SU-DHL-6 (cell line): Measurements from ENCODE around the gene PLB1.

Experiments
- H2AFZ ChIP-seq: fragments of 200-600 bp; sonication (generic); 2 replicates; pipeline ENCODE4 v1.6.1; 2014; ENCODE audit warnings: low read depth, mild to moderate bottlenecking, moderate library complexity, mixed read lengths, antibody characterized with exemption, low read length; ENCODE audit not compliant: severe bottlenecking
- H3F3A ChIP-seq: fragments of 200-600 bp; shearing (Covaris generic); 2 replicates; pipeline ENCODE4 v1.6.0; 2016; ENCODE audit warnings: antibody characterized with exemption, mild to moderate bottlenecking; ENCODE audit not compliant: insufficient read depth
- H3K27ac ChIP-seq: fragments of 200-600 bp; sonication (generic); 2 replicates; pipeline ENCODE4 v1.5.1; 2016; ENCODE audit warnings: low read depth, mild to moderate bottlenecking, low read length, moderate library complexity, mixed read lengths
- H3K27me3 ChIP-seq: fragments of 200-600 bp; sonication (generic), shearing (Covaris generic); 2 replicates; pipeline ENCODE4 v1.6.0; 2014; ENCODE audit warnings: mild to moderate bottlenecking, low read length
- H3K36me3 ChIP-seq: fragments of 200-600 bp; sonication (generic); 2 replicates; pipeline ENCODE4 v1.6.1; 2014; ENCODE audit warnings: mild to moderate bottlenecking, low read length, mixed read lengths
- H3K4me2 ChIP-seq: fragments of 300-600, 200-600 bp; shearing (Covaris generic), sonication (generic); 2 replicates; pipeline ENCODE4 v1.6.0; 2014; ENCODE audit warnings: low read length, low read depth, mild to moderate bottlenecking; ENCODE audit not compliant: poor library complexity, severe bottlenecking
- H3K4me3 ChIP-seq: fragments of 200-600 bp; sonication (generic); 2 replicates; pipeline ENCODE4 v1.5.1; 2014; ENCODE audit warnings: antibody characterized with exemption, low read length, mild to moderate bottlenecking, mixed read lengths; ENCODE audit not compliant: insufficient read depth, poor library complexity, severe bottlenecking
- H3K79me2 ChIP-seq: fragments of 200-600 bp; sonication (generic); 2 replicates; pipeline ENCODE4 v1.6.1; 2014; ENCODE audit warnings: mild to moderate bottlenecking, low read length, moderate library complexity; ENCODE audit not compliant: insufficient read depth
- H3K9ac ChIP-seq: fragments of 200-600 bp; sonication (generic); 2 replicates; pipeline ENCODE4 v1.7.0; 2014; ENCODE audit warnings: mild to moderate bottlenecking, low read length
- H3K9me2 ChIP-seq: fragments of 200-600 bp; sonication (generic); replicated peaks from 2 replicates; pipeline ENCODE4 v1.6.1; 2014; ENCODE audit warnings: low read length; ENCODE audit not compliant: insufficient read depth
- H3K9me3 ChIP-seq: fragments of 200-600 bp; sonication (generic); 2 replicates; pipeline ENCODE4 v1.6.1; 2014; ENCODE audit warnings: low read length, mixed read lengths; ENCODE audit not compliant: insufficient read depth
- H4K20me1 ChIP-seq: fragments of 200-600 bp; sonication (generic); 2 replicates; pipeline ENCODE4 v1.6.1; 2014; ENCODE audit warnings: low read depth, mild to moderate bottlenecking, antibody characterized with exemption, low read length, moderate library complexity, mixed read lengths
- EZH2phosphoT487 ChIP-seq: fragments of 200-600 bp; sonication (generic), shearing (Covaris generic); conservative IDR thresholded peaks from 2 replicates; pipeline ENCODE4 v1.6.1; 2018; ENCODE audit warnings: mild to moderate bottlenecking, antibody characterized with exemption, low read length, moderate library complexity, mixed read lengths
- TF ChIP-seq, protein P1 (sequence below): fragments of 200-600 bp; sonication (generic); IDR thresholded peaks from one replicate; pipeline ENCODE4 v1.5.1; 2017; ENCODE audit warnings: antibody characterized with exemption, mild to moderate bottlenecking, low read length, moderate library complexity; ENCODE audit not compliant: insufficient read depth, poor library complexity, severe bottlenecking

Gene PLB1

GRCh38 chr2:28495551-28496250 lies at the start of gene PLB1:
TSS of gene PLB1 (plus strand) at chr2:28496060. CDS start at chr2:28496115, 55 bp downstream.
- Histone ChIP-seq H3K9ac (no peak within 1 kb of the TSS), H3K79me2 (no peaks in the 10 kb centered on the region), H3K4me2 (no peak within 1 kb of the TSS), H3K9me2 (no peaks in the 10 kb centered on the region), H3K27ac (no peak within 1 kb of the TSS), H2AFZ (no peak within 1 kb of the TSS), H3F3A (no peaks in the 10 kb centered on the region), H3K9me3 (no peaks in the 10 kb centered on the region), H3K36me3 (no peaks in the 10 kb centered on the region), H3K27me3 (no peaks in the 10 kb centered on the region), H3K4me3 (no peak within 1 kb of the TSS), H4K20me1 (no peaks in the 10 kb centered on the region)
- TF ChIP-seq, protein P1, sequence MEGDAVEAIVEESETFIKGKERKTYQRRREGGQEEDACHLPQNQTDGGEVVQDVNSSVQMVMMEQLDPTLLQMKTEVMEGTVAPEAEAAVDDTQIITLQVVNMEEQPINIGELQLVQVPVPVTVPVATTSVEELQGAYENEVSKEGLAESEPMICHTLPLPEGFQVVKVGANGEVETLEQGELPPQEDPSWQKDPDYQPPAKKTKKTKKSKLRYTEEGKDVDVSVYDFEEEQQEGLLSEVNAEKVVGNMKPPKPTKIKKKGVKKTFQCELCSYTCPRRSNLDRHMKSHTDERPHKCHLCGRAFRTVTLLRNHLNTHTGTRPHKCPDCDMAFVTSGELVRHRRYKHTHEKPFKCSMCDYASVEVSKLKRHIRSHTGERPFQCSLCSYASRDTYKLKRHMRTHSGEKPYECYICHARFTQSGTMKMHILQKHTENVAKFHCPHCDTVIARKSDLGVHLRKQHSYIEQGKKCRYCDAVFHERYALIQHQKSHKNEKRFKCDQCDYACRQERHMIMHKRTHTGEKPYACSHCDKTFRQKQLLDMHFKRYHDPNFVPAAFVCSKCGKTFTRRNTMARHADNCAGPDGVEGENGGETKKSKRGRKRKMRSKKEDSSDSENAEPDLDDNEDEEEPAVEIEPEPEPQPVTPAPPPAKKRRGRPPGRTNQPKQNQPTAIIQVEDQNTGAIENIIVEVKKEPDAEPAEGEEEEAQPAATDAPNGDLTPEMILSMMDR: no peak
- no peak for TF ChIP-seq EZH2phosphoT487

GRCh38 chr2:28446531-28446930 lies 49.3 kb upstream of the PLB1 start:
- Histone ChIP-seq H4K20me1 (no peaks in the 10 kb centered on the region), H3K27me3 (no peaks in the 10 kb centered on the region), H3K4me3 (no peak overlapping the region), H3K9ac (no peak overlapping the region), H3K9me2 (no peaks in the 10 kb centered on the region), H3F3A (no peaks in the 10 kb centered on the region), H3K4me2 (no peak overlapping the region), H3K79me2 (no peaks in the 10 kb centered on the region), H3K27ac (no peak overlapping the region), H3K9me3 (no peaks in the 10 kb centered on the region), H2AFZ (no peak overlapping the region), H3K36me3 (no peaks in the 10 kb centered on the region)
- TF ChIP-seq, protein P1: no peak
- TF ChIP-seq EZH2phosphoT487: no peak

DNA sequence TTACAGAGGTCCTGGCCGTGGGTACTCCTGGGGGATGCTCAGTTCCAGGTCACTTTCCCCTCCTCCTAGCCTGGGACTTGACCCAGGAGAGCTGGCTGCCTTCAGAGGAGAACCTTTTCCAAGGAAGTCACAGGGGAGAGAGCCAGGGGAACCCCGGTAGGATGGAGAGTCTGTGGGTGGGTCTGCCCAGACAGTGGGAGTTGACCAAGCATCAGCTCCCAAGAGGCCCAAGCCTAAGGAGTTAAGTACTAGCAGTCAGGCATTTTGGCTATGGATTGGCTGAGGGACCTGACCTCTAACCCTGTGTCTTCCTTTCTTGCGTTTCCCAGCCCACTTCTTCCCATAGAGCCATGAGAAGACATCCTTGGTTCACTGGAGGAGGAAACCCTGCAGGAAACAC lies 48.8 kb upstream of the PLB1 start:
- Histone ChIP-seq H2AFZ (no peak overlapping the region), H3K4me3 (no peak overlapping the region), H3K9me2 (no peaks in the 10 kb centered on the region), H3K36me3 (no peaks in the 10 kb centered on the region), H4K20me1 (no peaks in the 10 kb centered on the region), H3K27ac (no peak overlapping the region), H3F3A (no peaks in the 10 kb centered on the region), H3K27me3 (no peaks in the 10 kb centered on the region), H3K9ac (no peak overlapping the region), H3K9me3 (no peaks in the 10 kb centered on the region), H3K4me2 (no peak overlapping the region), H3K79me2 (no peaks in the 10 kb centered on the region)
- no peak for TF ChIP-seq EZH2phosphoT487
- TF ChIP-seq, protein P1: no peak
